NCI-H1092 (cell line): ENCODE results near the gene TBC1D17.

Source experiments
- DNase-seq: peaks from one replicate; lab custom pipeline; 2025; lab: John Stamatoyannopoulos, UW

TBC1D17 gene

DNA sequence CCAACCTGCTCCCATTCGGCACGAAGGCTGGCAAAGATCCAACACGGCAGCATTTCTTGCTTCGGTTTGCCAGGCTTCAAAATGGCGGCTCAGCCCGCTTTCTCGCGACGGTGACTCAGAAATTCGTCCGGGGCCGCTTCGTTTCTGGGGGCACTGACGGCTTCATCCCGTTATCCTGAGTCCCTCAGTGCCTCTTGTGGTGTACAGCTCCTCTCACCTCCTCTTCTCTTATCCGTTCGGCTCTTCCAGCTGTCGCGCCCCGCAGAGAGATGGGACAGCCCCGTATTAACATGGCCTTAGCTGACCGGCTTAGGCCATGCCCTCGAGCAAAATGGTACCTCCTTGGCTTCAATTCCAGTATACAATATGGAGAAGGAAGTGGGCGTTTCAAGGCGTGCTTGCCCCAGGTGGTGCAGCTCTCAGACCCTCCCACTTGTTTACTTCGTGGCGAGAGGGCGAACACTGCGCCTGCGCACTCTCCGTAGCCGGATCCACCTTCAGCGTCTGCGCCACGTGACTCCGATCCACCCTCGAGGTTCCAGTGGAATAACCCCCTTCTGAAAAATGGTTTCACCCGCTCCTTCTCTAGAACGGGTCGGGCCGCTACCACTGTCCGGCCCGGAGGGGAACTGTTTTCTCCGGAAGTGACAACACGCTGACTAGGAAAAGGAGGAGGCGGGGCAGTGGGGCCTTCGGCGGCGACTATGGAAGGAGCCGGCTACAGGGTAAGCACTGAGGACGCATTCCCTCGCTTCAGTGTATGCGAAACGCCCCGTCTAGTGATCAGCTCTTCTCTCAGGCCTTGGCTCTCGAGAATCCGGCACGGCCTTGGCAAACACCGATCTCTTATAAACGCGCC is at the start of gene TBC1D17, which contains the start of gene AKT1S1:
TSS of gene TBC1D17 (plus strand) at position 683 of the 859 bp plus-strand sequence. CDS start at position 705, 22 bp downstream.
TSS of gene AKT1S1 (minus strand) at position 336 of the 859 bp plus-strand sequence. CDS start 4,060 bp downstream, outside the sequence.
- peak; percentile 97 for DNase-seq

GRCh38 chr19:49829200-49829599 is 48.3 kb upstream of the TBC1D17 start:
- no peak for DNase-seq

- DNase-seq: no peak
Measured at GRCh38 chr19:49829721-49830120, 47.8 kb upstream of the TBC1D17 start.

- DNase-seq: no peak
Measured at GRCh38 chr19:49830766-49831165, 46.7 kb upstream of the TBC1D17 start.

- no peak for DNase-seq
Measured at GRCh38 chr19:49831592-49831991, 45.9 kb upstream of the TBC1D17 start.

DNA sequence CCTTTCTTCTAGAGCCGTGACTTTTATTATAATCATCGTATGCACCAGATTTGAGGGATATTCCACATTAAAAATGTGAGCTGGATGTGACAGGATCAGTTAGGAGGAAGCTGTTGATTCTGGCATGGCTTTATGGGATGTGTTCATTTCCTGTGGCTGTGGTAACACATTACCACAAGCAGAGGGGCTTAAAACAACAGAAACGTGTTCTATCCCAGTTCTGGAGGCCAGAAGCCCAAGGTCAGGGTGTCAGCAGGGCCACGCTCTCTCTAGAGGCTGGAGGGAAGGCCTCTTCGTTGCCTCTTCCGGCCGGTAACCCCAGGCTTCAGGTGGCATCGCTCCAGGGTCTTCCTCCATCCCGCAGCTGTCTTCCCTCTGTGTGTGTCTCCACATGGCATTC is 44.9 kb upstream of the TBC1D17 start:
- DNase-seq: no peak

DNA sequence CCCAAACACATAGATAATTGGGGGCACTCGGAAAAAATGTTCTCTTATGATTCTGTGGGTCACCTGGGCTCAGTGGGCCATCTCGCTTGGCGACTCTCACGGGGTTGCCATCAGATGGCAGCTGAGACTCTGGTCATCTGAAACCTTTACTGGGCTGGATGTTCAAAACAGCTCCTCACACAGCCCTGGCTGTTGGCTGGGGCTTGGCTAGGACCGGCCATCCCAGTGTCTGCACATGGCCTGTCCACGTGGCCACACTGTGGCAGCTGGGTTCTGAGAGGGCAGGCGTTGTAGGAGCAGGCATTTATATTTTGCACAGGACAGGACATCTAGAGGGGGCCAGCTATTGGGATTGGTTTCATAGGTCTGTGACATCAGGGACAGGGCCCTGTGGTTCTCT is 43.9 kb upstream of the TBC1D17 start:
- DNase-seq: no peak

DNA sequence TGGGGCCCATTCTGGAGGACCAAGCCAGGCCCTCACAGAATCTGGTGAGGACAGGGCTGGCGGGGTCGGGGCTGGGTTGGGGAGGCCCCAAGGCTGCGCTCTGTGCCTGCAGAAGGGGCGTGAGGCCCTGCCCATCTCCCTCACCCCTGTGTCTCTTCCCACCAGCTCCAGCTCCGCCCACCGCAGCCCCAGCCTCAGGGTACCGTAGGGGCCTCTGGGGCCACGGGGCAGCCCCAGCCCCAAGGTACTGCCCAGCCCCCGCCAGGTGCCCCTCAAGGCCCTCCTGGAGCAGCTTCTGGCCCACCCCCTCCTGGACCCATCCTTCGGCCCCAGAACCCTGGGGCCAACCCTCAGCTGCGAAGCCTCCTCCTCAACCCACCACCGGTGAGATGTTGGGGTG is 41.9 kb upstream of the TBC1D17 start:
- DNase-seq: no peak

- DNase-seq: no peak
Measured at GRCh38 chr19:49836176-49837008, 41.1 kb upstream of the TBC1D17 start.

GRCh38 chr19:49837009-49837310 is 40.5 kb upstream of the TBC1D17 start:
- DNase-seq: no peak

GRCh38 chr19:49837425-49837824 is 40.1 kb upstream of the TBC1D17 start:
- DNase-seq: no peak

- no peak for DNase-seq
Measured at GRCh38 chr19:49838885-49839588, 38.5 kb upstream of the TBC1D17 start.

DNA sequence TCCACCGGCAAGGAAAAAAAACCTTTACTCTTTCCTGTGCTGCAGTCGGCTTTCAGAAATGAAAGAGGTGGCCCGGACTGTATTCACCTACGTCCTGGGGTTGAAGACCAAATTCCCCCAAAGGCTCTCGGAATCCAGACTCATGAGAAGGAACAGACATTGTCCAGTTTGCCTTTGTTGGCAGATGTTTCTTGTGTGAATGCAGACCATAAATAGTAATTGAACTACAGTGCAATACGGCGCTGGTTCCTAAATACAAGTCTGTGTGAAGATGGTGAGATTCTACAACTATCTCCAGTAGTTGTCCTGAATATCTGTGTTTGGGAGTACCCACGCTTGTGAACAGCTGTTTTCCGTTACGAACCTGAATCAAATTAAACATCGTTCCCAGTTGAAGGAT is 37.8 kb upstream of the TBC1D17 start:
- DNase-seq: no peak

GRCh38 chr19:49840321-49840720 is 37.2 kb upstream of the TBC1D17 start:
- DNase-seq: no peak

GRCh38 chr19:49840736-49841249 is 36.7 kb upstream of the TBC1D17 start:
- DNase-seq: no peak

DNA sequence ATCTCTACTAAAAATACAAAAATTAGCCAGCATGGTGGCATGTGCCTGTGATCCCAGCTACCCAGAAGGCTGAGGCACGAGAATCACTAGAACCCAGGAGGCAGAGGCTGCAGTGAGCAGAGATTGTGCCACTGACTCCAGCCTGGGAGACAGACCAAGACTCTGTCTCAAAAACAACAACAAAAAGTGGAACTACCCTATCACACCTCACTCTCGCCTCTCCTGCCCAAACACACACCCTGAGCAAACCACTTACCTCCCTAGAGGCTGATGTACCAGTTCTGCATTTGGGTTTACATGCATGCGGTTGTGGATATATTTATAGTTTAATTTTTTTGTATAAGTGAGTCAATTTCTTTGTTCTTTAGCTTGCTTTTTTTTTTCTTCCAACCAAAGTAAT is 34.2 kb upstream of the TBC1D17 start:
- DNase-seq: no peak

- no peak for DNase-seq
Measured at GRCh38 chr19:49844138-49845095, 33.1 kb upstream of the TBC1D17 start.

GRCh38 chr19:49845414-49845813 is 32.1 kb upstream of the TBC1D17 start:
- no peak for DNase-seq

- no peak for DNase-seq
Measured at GRCh38 chr19:49846408-49846807, 31.1 kb upstream of the TBC1D17 start.

GRCh38 chr19:49847731-49848696 is 29.5 kb upstream of the TBC1D17 start:
- no peak for DNase-seq
